GM19239 (cell line): ENCODE results near the gene RNU5D-1.
"Not testable (repeated sequence)": the region's sequence is repeated elsewhere in the genome, so short reads cannot be mapped to it uniquely, and the experiment has no call there.

ENCODE experiments used
- DNase-seq: peaks from one replicate; pipeline ENCODE4 v3.0.0; 2011; ENCODE audit warnings: low spot score; ENCODE audit not compliant: insufficient read length
- FAIRE-seq: peaks from 2 replicates; lab custom pipeline; 2011; peaks lifted over from hg19 to GRCh38; lab: Jason Lieb, UNC

Gene RNU5D-1

GRCh38 chr1:44730741-44731512 lies at the start of gene RNU5D-1:
Gene RNU5D-1, minus strand, starts transcription at chr1:44731170.
- peak; percentile 91 for FAIRE-seq
- no peak for DNase-seq

- FAIRE-seq (no peak), DNase-seq (no peak)
Measured at GRCh38 chr1:44780583-44781121, 49.7 kb upstream of the RNU5D-1 start.

DNA sequence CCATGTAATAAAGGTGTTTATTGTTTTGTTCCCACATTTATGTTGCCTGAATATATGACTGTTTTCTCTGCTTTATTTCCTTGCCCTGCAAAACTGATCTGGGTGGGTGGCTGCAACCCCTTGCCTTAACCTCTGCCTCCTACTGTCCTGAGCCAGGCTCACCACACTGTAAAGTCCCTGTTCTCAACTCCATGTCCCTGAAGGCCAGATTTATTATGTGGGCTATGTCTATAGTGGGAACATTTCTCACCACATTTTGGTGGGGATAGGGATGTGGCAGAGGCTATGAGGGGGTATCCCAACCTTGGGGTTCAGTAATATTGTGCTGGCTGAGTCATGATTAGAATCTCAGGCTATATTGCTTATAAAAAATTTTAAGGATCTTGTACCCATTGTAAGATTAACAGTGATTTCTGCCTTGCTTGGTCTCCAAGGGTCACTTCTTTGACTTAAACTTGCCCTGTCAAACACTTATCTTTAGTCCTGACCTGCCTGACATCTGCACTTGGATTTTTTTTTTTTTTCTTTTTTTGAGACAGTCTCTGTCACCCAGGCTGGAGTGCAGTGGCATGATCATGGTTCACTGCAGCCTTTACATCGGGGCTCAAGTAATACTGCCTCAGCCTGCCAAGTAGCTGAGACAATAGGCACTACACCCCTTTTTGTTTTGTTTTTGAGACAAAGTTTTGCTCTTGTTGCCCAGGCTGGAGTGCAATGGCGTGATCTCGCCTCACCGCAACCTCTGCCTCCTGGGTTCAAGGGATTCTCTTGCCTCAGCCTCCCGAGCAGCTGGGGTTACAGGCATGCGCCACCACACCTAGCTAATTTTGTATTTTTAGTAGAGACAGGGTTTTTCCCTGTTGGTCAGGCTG lies 48.0 kb upstream of the RNU5D-1 start:
- no peak for FAIRE-seq

GRCh38 chr1:44777969-44778635 lies 47.1 kb upstream of the RNU5D-1 start:
- no peak for DNase-seq
- no peak for FAIRE-seq

More for the DNA sequence above, 48.0 kb upstream of the RNU5D-1 start:
- no peak for DNase-seq

DNA sequence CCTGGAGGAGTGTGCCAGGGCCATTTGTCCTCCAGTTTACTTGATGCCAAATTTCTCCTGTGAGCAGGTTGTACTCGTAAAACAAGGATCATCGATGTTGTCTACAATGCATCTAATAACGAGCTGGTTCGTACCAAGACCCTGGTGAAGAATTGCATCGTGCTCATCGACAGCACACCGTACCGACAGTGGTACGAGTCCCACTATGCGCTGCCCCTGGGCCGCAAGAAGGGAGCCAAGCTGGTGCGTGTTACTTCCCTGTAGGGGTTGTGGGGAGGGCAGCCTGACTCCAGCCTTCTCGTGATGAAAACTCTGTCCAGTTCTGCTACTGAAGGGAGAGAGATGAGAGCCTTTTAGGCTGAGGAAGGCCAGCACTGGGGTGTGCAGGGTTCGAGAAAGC lies 46.6 kb upstream of the RNU5D-1 start:
- FAIRE-seq (no peak), DNase-seq (no peak)

DNA sequence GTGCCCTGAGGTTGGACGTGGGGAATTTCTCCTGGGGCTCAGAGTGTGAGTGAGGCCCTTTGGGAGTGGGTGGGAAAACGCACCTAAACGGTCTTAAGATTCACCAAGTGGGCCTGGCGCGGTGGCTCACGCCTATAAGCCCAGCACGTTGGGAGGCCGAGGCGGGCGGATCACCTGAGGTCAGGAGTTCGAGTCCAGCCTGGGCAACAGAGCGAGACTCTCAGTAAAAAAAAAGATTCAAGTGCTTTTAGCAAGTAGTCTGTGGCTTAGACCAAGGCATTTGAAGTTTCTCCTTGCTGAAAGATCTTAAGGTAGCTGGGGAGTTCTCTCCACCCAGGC lies 45.7 kb upstream of the RNU5D-1 start:
- no peak for FAIRE-seq

DNA sequence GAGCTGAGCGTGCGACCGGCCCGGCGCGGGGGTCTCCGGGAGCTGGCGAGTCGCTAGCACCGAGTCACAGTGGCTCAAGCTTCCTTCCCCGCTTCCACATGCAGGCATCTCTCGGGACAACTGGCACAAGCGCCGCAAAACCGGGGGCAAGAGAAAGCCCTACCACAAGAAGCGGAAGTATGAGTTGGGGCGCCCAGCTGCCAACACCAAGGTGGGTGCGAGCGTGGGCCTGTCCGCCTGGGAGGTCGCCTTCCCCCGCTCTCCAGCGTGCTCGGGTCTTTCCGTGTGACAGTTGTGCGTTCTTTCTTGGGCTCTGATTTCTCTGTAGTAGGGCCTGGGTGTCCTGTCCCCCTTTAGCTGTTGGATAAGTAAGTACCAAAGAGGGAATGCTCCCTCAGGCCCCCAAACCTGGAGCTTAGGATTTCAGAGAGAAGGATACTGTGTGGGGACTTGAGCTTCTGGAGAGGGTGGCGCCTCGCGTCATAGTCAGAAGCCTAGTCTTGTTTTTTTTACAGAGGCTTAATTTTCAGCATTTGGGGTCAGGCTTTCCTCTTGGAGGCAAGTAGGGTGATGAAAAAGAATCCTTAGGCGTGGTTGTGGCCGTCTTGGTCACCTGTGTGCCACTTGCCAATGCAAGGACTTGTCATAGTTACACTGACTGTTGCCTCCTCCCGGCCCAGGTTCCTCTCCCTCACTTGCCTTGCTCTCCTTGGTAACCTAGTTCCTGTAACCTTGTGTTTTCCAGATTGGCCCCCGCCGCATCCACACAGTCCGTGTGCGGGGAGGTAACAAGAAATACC lies 45.2 kb upstream of the RNU5D-1 start:
- FAIRE-seq (peak; percentile 14), DNase-seq (peak; percentile 16)

More for the DNA sequence above, 45.7 kb upstream of the RNU5D-1 start:
- DNase-seq, result no peak

DNA sequence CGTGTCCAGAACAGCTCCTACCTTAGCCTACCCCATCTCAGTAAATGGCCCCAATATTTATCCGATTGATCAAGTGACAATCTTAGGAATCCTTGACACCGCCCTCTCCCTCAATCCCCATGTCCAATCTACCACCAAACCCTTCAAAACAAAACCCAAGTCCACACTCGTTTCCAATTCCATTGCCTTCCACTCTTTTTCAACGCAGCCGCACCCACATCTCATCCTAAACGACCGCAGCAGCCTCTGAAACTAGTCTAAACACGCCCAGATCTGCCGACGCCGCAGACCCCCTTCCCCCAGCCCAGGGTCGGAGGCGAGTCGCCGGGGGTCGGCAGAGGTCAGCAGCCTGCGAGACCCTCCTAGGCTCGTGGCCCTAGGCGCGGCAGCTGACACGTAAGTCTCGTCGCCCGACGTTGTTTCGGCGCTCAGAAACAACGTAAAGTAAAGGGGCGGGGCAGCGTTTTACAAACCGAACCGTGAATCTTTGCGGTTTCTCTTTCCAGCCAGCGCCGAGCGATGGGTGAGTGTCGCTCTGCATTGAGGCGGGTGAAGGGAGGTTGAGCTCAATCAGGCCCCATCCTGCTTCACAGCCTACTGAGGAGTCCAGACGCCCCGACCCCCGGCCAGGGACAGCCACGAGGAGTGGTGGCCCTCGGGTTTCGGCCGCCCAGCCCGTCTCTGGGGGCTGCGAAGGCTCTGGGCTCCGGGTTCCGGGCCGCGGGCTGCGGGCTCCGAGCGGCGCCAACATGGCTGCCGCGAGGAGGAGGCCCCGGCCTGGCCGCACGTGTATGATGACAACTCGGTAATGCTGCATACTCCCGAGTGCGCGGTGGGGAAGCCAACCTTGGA lies 44.3 kb upstream of the RNU5D-1 start, which contains the start of gene RPS8:
RPS8 (plus strand) TSS at position 463 of the 852 bp plus-strand sequence; CDS start at position 520, 57 bp downstream.
- peak; percentile 77 for DNase-seq
- peak; percentile 89 for FAIRE-seq

DNA sequence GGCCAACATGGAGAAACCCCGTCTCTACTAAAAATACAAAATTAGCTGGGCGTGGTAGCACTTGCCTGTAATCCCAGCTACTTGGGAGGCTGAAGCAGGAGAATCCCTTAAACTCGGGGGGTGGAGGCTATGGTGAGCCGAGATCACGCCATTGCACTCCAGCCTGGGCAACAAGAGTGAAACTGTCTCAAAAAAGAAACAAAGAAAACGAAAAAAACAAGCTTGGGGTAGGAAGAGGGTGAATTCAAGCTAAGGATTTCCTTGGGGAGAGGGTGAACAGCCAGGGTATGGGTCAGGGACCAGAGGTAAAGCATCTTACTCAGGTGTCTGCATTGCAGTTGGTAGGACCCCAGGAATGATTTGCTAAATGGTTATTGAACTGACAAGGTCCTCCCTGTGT lies 35.5 kb upstream of the RNU5D-1 start:
- FAIRE-seq, DNase-seq: not testable (repeated sequence)

DNA sequence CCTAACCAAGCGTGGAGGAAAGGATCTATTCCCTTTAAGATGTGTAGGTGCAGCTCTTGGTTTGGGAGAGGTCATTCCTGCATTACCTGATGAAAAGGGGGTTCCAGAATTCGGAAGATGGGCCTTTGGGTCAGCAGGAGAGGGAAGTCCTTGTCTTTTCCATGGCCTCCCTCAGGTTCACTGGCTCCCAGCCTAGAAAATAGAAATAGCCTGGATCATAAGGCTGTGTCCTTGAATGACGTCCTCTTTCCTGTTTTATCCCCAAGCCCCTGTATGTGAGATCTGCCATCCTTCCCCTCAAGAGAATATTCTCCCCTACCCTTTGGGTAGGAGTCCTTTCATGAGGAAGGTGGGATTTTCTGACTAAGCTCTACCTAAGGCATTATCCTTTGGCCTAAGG lies 29.9 kb upstream of the RNU5D-1 start:
- FAIRE-seq (no peak), DNase-seq (no peak)

DNA sequence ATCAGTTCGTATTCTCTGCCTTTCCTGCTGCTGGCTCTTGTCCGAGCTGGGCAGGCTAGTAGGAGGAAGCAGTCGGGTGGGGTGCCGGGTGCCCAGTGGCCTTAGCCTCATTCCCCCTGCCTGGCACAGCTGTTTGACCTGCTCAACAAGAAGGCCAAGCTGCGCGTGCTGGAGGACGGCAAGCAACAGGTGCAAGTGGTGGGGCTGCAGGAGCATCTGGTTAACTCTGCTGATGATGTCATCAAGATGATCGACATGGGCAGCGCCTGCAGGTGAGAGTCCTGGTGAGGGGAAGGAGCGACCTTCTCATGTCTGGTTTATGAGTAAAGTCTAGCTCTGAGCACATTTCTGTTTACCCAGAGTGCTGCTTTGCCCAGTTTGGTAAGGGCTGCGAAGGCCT lies 28.1 kb upstream of the RNU5D-1 start:
- DNase-seq (no peak), FAIRE-seq (no peak)

DNA sequence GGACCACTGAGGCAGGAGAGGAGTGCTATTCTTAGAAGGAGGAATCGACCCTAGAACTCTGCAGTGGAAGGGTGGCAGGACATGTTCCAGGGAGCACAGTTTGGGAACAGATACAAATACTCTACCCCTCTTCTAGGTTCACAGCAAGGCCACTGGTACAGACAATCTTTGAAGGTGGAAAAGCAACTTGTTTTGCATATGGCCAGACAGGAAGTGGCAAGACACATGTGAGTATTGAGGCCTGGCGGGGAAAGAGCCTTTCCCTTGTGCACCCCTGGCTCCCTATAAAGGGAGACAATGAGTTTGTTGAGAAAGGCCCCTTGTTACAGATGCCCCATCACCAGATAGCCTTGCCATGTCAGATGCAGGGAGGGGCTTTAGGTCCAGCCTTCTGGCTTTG lies 26.4 kb upstream of the RNU5D-1 start:
- peak; percentile 22 for DNase-seq
- peak; percentile 92 for FAIRE-seq

DNA sequence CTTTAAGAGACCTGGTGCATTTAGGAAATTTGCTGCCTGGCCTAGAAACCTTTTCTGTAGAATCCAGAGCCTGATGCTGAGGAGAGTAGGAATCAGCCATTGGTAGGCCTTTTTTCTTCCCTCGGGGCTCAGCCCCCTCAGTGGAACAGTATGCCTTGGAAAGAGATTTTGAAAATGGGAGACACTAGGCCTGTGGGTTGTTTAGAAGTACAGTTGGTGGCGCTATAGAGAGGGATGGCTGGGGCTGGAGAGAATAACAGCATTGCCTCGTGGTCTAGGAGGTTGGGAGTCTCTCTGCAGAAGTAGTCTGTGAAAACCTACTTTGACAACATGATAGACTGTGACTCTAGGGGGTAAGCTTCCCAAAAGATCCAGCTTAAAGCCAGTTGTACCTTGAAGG lies 16.9 kb upstream of the RNU5D-1 start:
- FAIRE-seq, result no peak
- DNase-seq, result no peak

DNA sequence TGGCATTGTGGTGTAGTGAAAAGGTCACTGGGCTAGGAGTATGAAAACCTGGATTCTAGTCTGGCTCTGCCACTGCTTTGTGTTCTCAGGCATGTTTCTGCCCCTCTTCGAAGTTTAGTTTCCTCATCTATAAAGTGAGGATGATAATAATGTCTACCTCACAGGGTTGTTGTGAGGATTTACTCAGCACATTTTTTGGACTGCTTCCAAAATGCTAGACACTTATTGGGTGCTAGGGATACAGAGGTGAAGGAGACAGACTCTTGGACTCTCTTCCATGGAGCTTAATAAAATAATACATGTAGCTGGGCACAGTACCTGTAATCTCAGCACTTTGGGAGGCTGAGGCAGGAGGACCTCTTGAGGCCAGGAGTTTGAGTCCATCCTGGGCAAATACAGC lies 12.2 kb upstream of the RNU5D-1 start:
- FAIRE-seq (no peak), DNase-seq (no peak)

GRCh38 chr1:44740179-44740617 lies 9.2 kb upstream of the RNU5D-1 start:
- DNase-seq, result no peak
- FAIRE-seq, result no peak

GRCh38 chr1:44739307-44740178 lies 8.6 kb upstream of the RNU5D-1 start, which contains the start of gene KIF2C:
Gene KIF2C, plus strand, starts transcription at chr1:44739837. Its CDS starts 96 bp downstream, at chr1:44739933.
- DNase-seq, result peak; percentile 99

DNA sequence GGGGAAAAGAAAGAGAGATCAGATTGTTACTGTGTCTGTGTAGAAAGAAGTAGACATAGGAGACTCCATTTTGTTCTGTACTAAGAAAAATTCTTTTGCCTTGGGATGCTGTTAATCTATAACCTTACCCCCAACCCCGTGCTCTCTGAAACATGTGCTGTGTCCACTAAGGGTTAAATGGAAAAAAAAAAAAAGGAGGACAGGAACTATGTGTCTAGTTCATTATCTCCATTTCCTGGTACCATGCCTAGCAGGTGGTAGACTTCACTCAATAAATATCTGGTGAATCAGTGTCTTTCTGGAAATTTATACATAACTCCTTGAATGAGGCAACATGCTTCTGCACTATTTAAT lies 8.0 kb upstream of the RNU5D-1 start:
- not testable (repeated sequence) for DNase-seq, FAIRE-seq

More at GRCh38 chr1:44739307-44740178, 8.6 kb upstream of the RNU5D-1 start, which contains the start of gene KIF2C:
- FAIRE-seq, result peak; percentile 96

DNA sequence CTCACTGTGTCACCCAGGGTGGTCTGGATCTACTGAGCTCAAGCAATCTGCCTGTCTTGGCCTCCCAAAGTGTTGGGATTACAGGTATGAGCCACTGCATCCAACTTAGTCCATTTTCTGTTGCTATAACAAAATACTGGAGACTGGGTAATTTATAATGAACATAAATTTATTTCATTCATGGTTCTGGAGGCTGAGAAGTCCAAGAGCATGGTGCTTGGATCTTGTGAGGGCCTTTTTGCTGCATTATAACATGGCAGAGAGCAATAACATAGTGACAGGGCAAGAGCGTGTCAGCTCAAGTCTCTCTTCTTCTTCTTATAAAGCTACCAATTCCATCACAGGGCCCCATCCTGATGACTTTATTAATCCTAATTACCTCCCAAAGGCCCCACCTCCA lies 5.0 kb upstream of the RNU5D-1 start:
- FAIRE-seq (no peak), DNase-seq (no peak)
